ENCODE results near the gene LTBP1. TPM values are rescaled to one million over a fixed set of nuclear protein-coding genes. Genes with fewer than 3 reads are reported as not detected.

LTBP1 gene
- total RNA-seq, 1 experiment from 2014 or later, result 12.5 TPM

GRCh38 chr2:33333433-33333832, 386.7 kb downstream of the LTBP1 start:
- Histone ChIP-seq H3K4me3 (ENCODE audit: low read depth in 2 of 2, low read length in 2 of 2) (no peak overlapping the region), H3K27ac (ENCODE audit: low read length) (no peak overlapping the region), H3K27me3 (ENCODE audit: control insufficient read depth, insufficient read depth, low read length) (no peaks in the 10 kb centered on the region), H3K9me3 (ENCODE audit: control insufficient read depth, insufficient read depth, low read depth, low read length) (no peaks in the 10 kb centered on the region), H3K36me3 (ENCODE audit: control insufficient read depth, insufficient read depth, low read length) (no peaks in the 10 kb centered on the region), H3K4me1 (ENCODE audit: control insufficient read depth, insufficient read depth, low read length) (no peaks in the 10 kb centered on the region)
- no peak for ATAC-seq
- no peak for TF ChIP-seq TCF7L2 (IDR thresholded peaks at IDR 0.05; ENCODE audit: low read depth, low read length)
- no peak for TF ChIP-seq POLR2AphosphoS5 (IDR thresholded peaks at IDR 0.05; ENCODE audit: low read depth, low read length)
- no peak for TF ChIP-seq CTCF (IDR thresholded peaks at IDR 0.05)
- TF ChIP-seq SIN3A (IDR thresholded peaks at IDR 0.05; ENCODE audit: borderline replicate concordance, insufficient read depth, low read depth, low read length), result no peak
- TF ChIP-seq, protein P1, sequence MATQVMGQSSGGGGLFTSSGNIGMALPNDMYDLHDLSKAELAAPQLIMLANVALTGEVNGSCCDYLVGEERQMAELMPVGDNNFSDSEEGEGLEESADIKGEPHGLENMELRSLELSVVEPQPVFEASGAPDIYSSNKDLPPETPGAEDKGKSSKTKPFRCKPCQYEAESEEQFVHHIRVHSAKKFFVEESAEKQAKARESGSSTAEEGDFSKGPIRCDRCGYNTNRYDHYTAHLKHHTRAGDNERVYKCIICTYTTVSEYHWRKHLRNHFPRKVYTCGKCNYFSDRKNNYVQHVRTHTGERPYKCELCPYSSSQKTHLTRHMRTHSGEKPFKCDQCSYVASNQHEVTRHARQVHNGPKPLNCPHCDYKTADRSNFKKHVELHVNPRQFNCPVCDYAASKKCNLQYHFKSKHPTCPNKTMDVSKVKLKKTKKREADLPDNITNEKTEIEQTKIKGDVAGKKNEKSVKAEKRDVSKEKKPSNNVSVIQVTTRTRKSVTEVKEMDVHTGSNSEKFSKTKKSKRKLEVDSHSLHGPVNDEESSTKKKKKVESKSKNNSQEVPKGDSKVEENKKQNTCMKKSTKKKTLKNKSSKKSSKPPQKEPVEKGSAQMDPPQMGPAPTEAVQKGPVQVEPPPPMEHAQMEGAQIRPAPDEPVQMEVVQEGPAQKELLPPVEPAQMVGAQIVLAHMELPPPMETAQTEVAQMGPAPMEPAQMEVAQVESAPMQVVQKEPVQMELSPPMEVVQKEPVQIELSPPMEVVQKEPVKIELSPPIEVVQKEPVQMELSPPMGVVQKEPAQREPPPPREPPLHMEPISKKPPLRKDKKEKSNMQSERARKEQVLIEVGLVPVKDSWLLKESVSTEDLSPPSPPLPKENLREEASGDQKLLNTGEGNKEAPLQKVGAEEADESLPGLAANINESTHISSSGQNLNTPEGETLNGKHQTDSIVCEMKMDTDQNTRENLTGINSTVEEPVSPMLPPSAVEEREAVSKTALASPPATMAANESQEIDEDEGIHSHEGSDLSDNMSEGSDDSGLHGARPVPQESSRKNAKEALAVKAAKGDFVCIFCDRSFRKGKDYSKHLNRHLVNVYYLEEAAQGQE (IDR thresholded peaks at IDR 0.05; ENCODE audit: insufficient read depth in 1 of 2, low read depth in 2 of 2, low read length in 1 of 2), result no peak
- in situ Hi-C loops (cut with HindIII; ENCODE audit: low pct_unique_long_range_greater_than_20kb, low sequenced_read_pairs), result no loop called here
- intact Hi-C loops (cut with micrococcal nuclease; ENCODE audit: unreplicated experiment), result no loop called here
- no peak for DNase-seq (ENCODE audit: low read depth, low spot score)
- ChIA-PET POLR2A (no interaction called here), CTCF (no interaction called here)
- no TSS peak for BruUV-seq (replicated peaks)

DNA sequence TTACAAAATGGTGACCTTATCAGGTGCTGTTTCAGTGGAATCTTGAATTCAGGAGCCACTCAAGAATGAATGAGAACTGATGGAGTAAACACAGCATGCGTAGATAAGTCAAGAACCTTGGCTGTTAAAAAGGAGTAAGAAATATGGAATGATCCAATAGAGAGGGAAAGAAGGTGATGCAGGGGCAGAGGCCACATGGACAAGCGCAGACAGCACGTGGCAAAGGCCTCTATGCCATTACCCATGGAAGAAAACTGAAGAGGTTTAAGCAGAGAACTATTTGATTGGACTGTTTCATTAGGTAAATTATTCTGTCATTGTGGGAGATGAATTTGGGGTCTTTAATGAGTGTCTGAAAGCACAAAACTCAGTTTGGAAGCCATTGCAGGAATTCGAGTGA, 387.3 kb downstream of the LTBP1 start:
- H3K36me3 ChIP-seq (ENCODE audit: control insufficient read depth, insufficient read depth, low read length), result no peaks in the 10 kb centered on the region
- BruUV-seq (replicated peaks), result no TSS peak
- POLR2A ChIA-PET, result no interaction called here

More for the DNA sequence above, 387.3 kb downstream of the LTBP1 start:
- ATAC-seq (no peak), DNase-seq (ENCODE audit: low read depth, low spot score) (no peak)
- intact Hi-C loops (cut with micrococcal nuclease; ENCODE audit: unreplicated experiment), result no loop called here
- Histone ChIP-seq H3K4me3 (ENCODE audit: low read depth in 2 of 2, low read length in 2 of 2) (no peak overlapping the region), H3K4me1 (ENCODE audit: control insufficient read depth, insufficient read depth, low read length) (no peaks in the 10 kb centered on the region), H3K9me3 (ENCODE audit: control insufficient read depth, insufficient read depth, low read depth, low read length) (no peaks in the 10 kb centered on the region), H3K27ac (ENCODE audit: low read length) (no peak overlapping the region), H3K27me3 (ENCODE audit: control insufficient read depth, insufficient read depth, low read length) (no peaks in the 10 kb centered on the region)
- in situ Hi-C loops (cut with HindIII; ENCODE audit: low pct_unique_long_range_greater_than_20kb, low sequenced_read_pairs), result no loop called here
- CTCF ChIA-PET, result no interaction called here
- TF ChIP-seq POLR2AphosphoS5 (IDR thresholded peaks at IDR 0.05; ENCODE audit: low read depth, low read length) (no peak), CTCF (IDR thresholded peaks at IDR 0.05) (no peak), TCF7L2 (IDR thresholded peaks at IDR 0.05; ENCODE audit: low read depth, low read length) (no peak), SIN3A (IDR thresholded peaks at IDR 0.05; ENCODE audit: borderline replicate concordance, insufficient read depth, low read depth, low read length) (no peak)
- TF ChIP-seq, protein P1 (IDR thresholded peaks at IDR 0.05; ENCODE audit: insufficient read depth in 1 of 2, low read depth in 2 of 2, low read length in 1 of 2), result no peak

Data from Panc1 (cell line).